ENCODE measurements around the gene CCL26.
"Not testable (repeated sequence)": the region's sequence is repeated elsewhere in the genome, so short reads cannot be mapped to it uniquely, and the experiment has no call there.

Gene CCL26

GRCh38 chr7:75806560-75807307, 34.7 kb upstream of the CCL26 start:
- H3K4me3 Mint-ChIP-seq: no peak overlapping the region
- H3K36me3 Mint-ChIP-seq: peaks cover 3% of the 10 kb centered on the region
- H3K9me3 Mint-ChIP-seq: peaks cover 14% of the 10 kb centered on the region
- CTCF ChIA-PET: no interaction called here
- H3K27ac Mint-ChIP-seq: no peak overlapping the region
- peaks cover 6% of the 10 kb centered on the region for H3K27me3 Mint-ChIP-seq
- no peak for DNase-seq
- H3K4me1 Mint-ChIP-seq: no peaks in the 10 kb centered on the region

- Mint-ChIP-seq H3K36me3 (peaks cover 3% of the 10 kb centered on the region), H3K9me3 (peaks cover 14% of the 10 kb centered on the region), H3K27ac (no peak overlapping the region), H3K27me3 (peaks cover 6% of the 10 kb centered on the region), H3K4me3 (no peak overlapping the region), H3K4me1 (no peaks in the 10 kb centered on the region)
- no peak for DNase-seq
- CTCF ChIA-PET: no interaction called here
Measured at GRCh38 chr7:75804705-75805104, 32.7 kb upstream of the CCL26 start.

DNA sequence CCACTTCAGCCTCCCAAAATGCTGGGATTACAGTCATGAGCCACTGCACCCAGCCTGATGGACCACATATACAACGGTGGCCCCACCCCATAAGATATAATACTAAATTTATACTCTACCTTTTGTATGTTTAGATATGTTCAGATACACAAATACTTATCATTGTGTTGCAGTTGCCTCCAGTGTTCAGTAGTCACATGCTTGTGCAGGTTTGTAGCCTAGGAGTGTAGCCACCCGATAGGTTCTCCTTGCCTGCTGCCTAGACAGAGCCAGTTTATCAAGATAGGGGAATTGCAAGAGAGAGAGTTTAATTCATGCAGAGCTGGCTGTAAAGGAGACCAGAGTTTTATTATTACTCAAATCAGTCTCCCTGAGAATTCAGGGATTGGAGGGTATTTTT, 32.0 kb upstream of the CCL26 start:
- Mint-ChIP-seq H3K4me1 (no peaks in the 10 kb centered on the region), H3K36me3 (peaks cover 3% of the 10 kb centered on the region), H3K27me3 (peaks cover 9% of the 10 kb centered on the region), H3K9me3 (peaks cover 14% of the 10 kb centered on the region), H3K27ac (no peak overlapping the region), H3K4me3 (no peak overlapping the region)
- CTCF ChIA-PET: no interaction called here
- no peak for DNase-seq

- no peak overlapping the region for H3K4me3 Mint-ChIP-seq
- peaks cover 3% of the 10 kb centered on the region for H3K36me3 Mint-ChIP-seq
- CTCF ChIA-PET: no interaction called here
- H3K4me1 Mint-ChIP-seq: no peaks in the 10 kb centered on the region
- peaks cover 10% of the 10 kb centered on the region for H3K9me3 Mint-ChIP-seq
- H3K27me3 Mint-ChIP-seq: peaks cover 16% of the 10 kb centered on the region
- no peak overlapping the region for H3K27ac Mint-ChIP-seq
- no peak for DNase-seq
Measured at GRCh38 chr7:75802552-75802821, 30.5 kb upstream of the CCL26 start.

DNA sequence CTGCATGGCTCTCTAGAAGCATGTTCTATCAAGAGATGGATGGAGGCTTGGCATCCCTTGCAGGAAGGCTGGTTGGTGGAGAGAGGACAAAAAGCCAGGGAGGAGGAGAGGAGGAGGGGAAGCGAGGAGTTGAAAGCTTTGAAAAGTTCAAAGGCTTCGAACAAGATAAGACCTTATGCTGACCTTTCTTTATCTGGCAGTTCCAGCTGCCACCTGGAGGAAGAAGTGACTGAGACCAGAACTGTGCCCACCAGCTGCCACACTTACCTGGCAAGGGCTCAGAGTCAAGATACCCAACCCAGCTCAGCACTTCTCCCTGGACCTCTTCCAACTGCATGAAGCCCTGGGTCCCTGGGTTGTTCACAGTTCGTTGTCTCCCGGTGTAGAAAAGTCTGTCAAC, 26.8 kb upstream of the CCL26 start:
- H3K4me3 Mint-ChIP-seq: no peak overlapping the region
- no peak for DNase-seq
- no peaks in the 10 kb centered on the region for H3K4me1 Mint-ChIP-seq
- H3K27ac Mint-ChIP-seq: no peak overlapping the region
- H3K36me3 Mint-ChIP-seq: no peaks in the 10 kb centered on the region
- H3K9me3 Mint-ChIP-seq: no peaks in the 10 kb centered on the region
- peaks cover 43% of the 10 kb centered on the region for H3K27me3 Mint-ChIP-seq
- CTCF ChIA-PET: interaction anchor here (0.9 kb wide), 1 partner anchor 14 kb away, joined by 3 read pairs; no protein-coding TSS in a partner anchor

- no peak for DNase-seq
- no peaks in the 10 kb centered on the region for H3K36me3 Mint-ChIP-seq
- no peak overlapping the region for H3K27ac Mint-ChIP-seq
- peaks cover 44% of the 10 kb centered on the region for H3K27me3 Mint-ChIP-seq
- H3K9me3 Mint-ChIP-seq: no peaks in the 10 kb centered on the region
- CTCF ChIA-PET: no interaction called here
- H3K4me3 Mint-ChIP-seq: no peak overlapping the region
- no peaks in the 10 kb centered on the region for H3K4me1 Mint-ChIP-seq
Measured at GRCh38 chr7:75796420-75796819, 24.4 kb upstream of the CCL26 start.

- Mint-ChIP-seq H3K36me3 (no peaks in the 10 kb centered on the region), H3K9me3 (no peaks in the 10 kb centered on the region), H3K27me3 (peaks cover 47% of the 10 kb centered on the region), H3K4me3 (no peak overlapping the region), H3K4me1 (no peaks in the 10 kb centered on the region), H3K27ac (no peak overlapping the region)
- no peak for DNase-seq
- CTCF ChIA-PET: no interaction called here
Measured at GRCh38 chr7:75795831-75796285, 23.8 kb upstream of the CCL26 start.

DNA sequence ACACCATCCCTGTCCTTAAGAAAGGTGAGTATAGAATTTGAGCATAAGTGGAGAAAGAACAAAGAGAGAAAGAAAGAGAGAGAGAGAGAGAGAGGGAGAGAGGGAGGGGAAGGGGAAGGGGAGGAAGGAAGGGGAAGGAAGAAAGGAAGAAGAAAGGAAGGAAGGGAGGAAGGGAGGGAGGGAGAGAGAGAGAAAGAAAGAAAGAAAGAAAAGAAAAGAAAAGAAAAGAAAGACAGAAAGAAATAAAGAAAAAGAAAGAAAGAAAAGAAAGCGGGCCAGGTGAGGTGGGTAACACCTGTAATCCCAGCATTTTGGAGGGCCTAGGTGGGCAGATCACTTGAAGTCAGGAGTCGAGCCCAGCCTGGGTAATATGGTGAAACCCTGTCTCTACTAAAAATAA, 21.7 kb upstream of the CCL26 start:
- no peaks in the 10 kb centered on the region for H3K36me3 Mint-ChIP-seq
- H3K27ac Mint-ChIP-seq: no peak overlapping the region
- H3K27me3 Mint-ChIP-seq: peaks cover 48% of the 10 kb centered on the region
- no peaks in the 10 kb centered on the region for H3K9me3 Mint-ChIP-seq
- no peak overlapping the region for H3K4me3 Mint-ChIP-seq
- CTCF ChIA-PET: no interaction called here
- no peak for DNase-seq
- H3K4me1 Mint-ChIP-seq: no peaks in the 10 kb centered on the region

DNA sequence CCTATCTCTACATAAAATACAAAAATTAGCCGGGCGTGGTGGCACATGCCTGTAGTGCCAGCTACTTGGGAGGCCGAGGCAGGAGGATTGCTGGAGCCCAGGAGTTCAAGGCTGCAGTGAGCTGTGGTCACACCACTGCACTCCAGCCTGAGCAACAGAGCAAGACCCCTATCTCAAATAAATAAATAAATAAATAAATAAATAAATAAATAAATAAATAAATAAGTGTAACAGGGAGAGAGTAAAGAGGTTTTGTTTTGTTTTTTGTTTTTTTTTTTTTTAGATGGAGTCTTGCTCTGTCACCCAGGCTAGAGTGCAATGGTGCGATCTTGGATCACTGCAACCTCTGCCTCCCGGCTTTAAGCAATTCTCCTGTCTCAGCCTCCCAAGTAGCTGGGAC, 20.6 kb upstream of the CCL26 start:
- not testable (repeated sequence) for H3K36me3 Mint-ChIP-seq

DNA sequence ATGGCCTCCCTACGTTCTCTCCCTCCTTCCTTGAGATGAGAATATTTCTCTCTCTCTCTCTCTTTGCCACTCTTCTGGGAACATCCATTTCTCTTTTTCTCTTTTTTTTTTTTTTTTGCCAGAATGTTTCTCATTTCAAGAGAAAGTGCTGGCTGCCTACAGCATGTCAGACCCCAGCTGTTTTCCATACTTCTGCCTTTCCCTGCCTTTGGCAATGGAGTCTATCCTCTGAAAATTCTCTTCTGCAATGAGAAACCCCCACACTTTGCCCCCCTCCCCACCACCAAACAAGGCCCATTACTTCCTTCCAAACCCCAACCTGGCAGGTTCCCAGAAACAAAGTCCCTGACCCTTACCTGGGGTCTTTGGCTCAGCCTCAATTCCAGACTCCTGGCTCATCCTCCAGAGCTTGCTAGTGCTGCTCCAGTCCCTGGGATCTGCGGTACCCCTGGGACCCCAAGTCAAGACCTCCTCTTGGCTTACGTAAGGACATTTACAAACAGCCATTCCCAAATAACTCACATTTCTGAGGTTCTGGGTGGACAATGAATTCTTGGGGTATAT, 17.4 kb upstream of the CCL26 start:
- Mint-ChIP-seq H3K36me3 (no peaks in the 10 kb centered on the region), H3K9me3 (no peaks in the 10 kb centered on the region), H3K4me1 (no peaks in the 10 kb centered on the region), H3K27ac (no peak overlapping the region), H3K27me3 (peaks cover 13% of the 10 kb centered on the region), H3K4me3 (no peak overlapping the region)
- CTCF ChIA-PET: no interaction called here
- DNase-seq: no peak

More for the DNA sequence above, 20.6 kb upstream of the CCL26 start:
- H3K9me3 Mint-ChIP-seq, H3K27ac Mint-ChIP-seq, H3K4me1 Mint-ChIP-seq, H3K4me3 Mint-ChIP-seq, CTCF ChIA-PET, DNase-seq: not testable (repeated sequence)
- peaks cover 39% of the 10 kb centered on the region for H3K27me3 Mint-ChIP-seq

- H3K36me3 Mint-ChIP-seq, DNase-seq, CTCF ChIA-PET, H3K9me3 Mint-ChIP-seq, H3K4me3 Mint-ChIP-seq, H3K27ac Mint-ChIP-seq, H3K4me1 Mint-ChIP-seq: not testable (repeated sequence)
- peaks cover 15% of the 10 kb centered on the region for H3K27me3 Mint-ChIP-seq
Measured at GRCh38 chr7:75788154-75788847, 16.3 kb upstream of the CCL26 start.

DNA sequence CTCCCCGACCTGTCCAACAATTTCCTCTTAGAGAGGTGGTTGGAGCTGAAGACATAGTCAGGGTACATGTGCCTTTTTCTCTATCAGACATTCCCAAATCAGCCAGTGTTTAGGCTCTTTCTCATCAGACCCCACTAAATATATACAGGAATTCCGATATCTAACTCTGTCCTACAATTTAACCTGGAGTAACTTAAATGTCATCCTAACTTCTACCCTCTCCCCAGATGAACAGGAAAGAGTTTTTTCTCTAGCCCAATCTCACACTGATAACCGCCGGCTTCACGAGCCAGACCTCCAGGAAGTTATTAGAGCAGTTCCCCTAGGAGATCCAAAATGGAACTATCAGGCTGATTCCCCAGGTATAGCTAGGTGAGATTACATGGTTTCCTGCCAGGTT, 11.0 kb upstream of the CCL26 start:
- H3K4me3 Mint-ChIP-seq, H3K27ac Mint-ChIP-seq, H3K9me3 Mint-ChIP-seq, DNase-seq, CTCF ChIA-PET, H3K4me1 Mint-ChIP-seq, H3K36me3 Mint-ChIP-seq: not testable (repeated sequence)
- H3K27me3 Mint-ChIP-seq: peaks cover 44% of the 10 kb centered on the region

GRCh38 chr7:75780647-75781273, 8.7 kb upstream of the CCL26 start:
- H3K27ac Mint-ChIP-seq, DNase-seq, H3K4me3 Mint-ChIP-seq, H3K36me3 Mint-ChIP-seq, H3K9me3 Mint-ChIP-seq, CTCF ChIA-PET: not testable (repeated sequence)
- Mint-ChIP-seq H3K27me3 (peaks cover 44% of the 10 kb centered on the region), H3K4me1 (peaks cover 16% of the 10 kb centered on the region)

DNA sequence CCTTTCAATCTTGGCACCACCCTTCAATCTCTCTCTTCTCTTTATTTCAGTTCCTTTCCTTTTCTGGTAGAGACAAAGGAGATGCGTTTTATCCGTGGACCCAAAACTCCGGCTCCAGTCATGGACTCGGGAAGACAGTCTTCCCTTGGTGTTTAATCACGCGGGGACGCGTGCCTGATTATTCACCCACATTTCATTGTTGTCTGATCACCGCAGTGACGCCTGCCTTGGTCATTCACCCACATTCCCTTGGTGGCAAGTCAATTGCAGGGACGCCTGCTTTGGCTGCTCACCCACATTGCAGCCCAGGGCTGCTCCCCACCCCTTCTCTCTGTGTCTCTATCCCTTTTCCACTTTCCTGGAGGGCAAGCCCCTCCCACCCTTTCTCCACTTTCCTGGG, 7.5 kb upstream of the CCL26 start:
- peaks cover 19% of the 10 kb centered on the region for H3K4me1 Mint-ChIP-seq
- H3K4me3 Mint-ChIP-seq, CTCF ChIA-PET, H3K9me3 Mint-ChIP-seq, DNase-seq, H3K36me3 Mint-ChIP-seq, H3K27ac Mint-ChIP-seq: not testable (repeated sequence)
- H3K27me3 Mint-ChIP-seq: peaks cover 44% of the 10 kb centered on the region

- H3K4me1 Mint-ChIP-seq: peaks cover 19% of the 10 kb centered on the region
Measured at GRCh38 chr7:75779035-75779434, 7.0 kb upstream of the CCL26 start.

More at GRCh38 chr7:75779035-75779434, 7.0 kb upstream of the CCL26 start:
- DNase-seq, H3K9me3 Mint-ChIP-seq, H3K36me3 Mint-ChIP-seq, H3K4me3 Mint-ChIP-seq, H3K27ac Mint-ChIP-seq, CTCF ChIA-PET: not testable (repeated sequence)
- H3K27me3 Mint-ChIP-seq: peaks cover 42% of the 10 kb centered on the region
